GM19238 (cell line): ENCODE measurements around the gene RNF220.

Experiments used
- DNase-seq: peaks from one replicate; pipeline ENCODE4 v3.0.0; 2011; ENCODE audit warnings: low spot score; ENCODE audit not compliant: insufficient read length

RNF220 gene

DNA sequence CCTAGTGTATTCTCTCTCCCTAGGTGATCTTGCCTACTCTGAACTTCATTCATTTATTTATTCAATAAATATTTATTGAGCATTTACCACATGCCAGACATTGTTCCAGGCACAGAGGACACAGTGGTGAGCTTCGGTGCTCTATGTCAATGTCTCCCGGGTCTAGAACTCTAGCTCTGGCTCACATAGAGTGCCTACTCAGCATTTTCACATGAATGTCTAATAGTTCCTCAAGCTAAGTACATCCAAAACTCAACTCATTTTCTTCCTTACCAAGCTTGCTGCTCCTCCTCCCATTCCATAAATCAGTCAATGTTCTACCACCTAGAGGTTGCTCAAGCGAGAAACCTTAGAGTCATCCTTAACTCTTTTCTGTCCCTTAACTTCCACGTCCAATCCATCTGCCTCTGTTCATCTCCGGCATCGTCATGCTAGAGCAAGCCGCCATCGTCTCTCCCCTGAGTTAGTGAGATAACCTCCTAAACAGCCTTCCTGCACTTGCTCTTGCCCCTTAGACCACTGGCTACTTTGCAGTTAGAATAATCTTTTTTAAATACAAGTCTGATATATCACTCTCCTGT lies 201.7 kb downstream of the RNF220 start:
- no peak for DNase-seq

DNA sequence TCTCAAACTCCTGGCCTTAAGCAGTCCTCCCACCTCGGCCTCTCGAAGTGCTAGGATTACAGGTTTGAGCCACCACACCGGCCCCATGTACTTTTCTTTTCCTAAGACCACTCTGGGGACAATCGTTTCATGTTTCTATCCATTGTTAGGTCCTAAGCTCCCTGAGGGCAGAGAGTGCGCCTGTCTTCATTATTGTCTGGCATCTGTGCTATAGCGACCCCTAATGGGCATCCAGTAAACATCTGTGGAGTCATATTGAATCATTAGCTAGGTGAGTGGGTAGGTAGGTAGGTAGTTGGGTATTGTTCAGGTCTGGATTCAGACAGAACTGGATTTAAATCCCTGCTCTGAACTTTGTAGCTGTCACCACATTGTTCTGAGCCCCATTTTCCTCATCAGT lies 203.1 kb downstream of the RNF220 start:
- DNase-seq = no peak

- DNase-seq = no peak
Measured at GRCh38 chr1:44609412-44609767, 204.3 kb downstream of the RNF220 start.

DNA sequence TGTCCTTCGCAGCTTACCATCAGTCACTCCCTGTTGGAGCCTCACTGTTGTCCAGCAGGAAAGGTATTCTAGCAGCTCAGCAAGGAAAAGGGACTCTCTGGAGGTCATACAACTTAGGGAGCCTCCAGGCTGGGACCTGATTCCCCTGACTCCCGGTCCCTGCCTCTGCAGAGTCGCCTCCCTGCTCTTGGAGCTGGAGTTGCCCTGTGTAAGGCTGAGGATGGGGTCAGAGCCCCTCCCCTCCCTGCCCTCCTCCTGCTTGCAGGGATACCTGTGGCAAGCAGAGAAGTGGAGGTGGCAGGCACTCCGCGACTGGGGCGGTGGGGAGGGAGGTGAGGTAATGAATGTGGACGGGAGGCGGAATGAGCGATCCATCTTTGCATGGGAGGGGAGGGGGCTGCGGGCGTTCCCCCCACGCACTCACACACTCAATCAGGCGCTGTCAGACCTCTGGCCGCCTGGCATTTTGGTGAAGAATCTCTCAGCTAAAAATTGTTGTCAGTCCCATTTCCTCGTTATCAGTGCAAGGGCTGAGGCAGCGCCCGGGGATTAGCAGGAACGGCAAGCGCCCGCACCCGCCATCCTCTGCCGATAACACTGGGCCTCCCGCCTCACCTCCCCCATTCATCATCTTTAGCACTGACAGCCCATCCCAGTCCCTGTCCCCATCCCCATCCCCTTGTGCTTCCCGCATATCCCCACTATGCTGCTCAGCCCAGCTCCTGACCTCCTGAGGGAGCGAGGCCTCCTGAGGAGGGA lies 204.9 kb downstream of the RNF220 start:
- no peak for DNase-seq

- no peak for DNase-seq
Measured at GRCh38 chr1:44610527-44611148, 205.6 kb downstream of the RNF220 start.

- no peak for DNase-seq
Measured at GRCh38 chr1:44611419-44611818, 206.4 kb downstream of the RNF220 start.

DNA sequence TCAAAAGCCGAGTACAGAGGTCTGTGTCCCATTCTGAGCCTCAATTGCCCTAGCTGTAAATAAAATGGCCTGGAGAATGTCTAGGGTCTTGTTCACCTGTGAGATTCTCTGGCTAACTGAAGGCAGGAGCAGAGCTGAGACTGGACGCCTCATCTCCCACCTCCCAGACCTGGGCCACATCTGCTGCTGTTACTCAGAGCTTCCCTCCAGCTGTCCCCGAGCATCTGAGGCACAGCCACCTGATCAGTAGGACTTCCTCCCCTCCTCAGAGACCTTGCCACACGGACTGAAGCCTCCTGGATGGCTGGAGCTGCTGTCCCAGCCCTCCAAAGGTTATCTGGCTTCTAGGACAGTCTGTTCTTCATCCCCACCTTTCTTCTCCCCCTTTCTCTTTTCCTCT lies 206.8 kb downstream of the RNF220 start:
- DNase-seq = no peak

GRCh38 chr1:44613941-44614340 lies 208.9 kb downstream of the RNF220 start:
- no peak for DNase-seq

- DNase-seq = no peak
Measured at GRCh38 chr1:44616284-44616990, 211.4 kb downstream of the RNF220 start.

GRCh38 chr1:44616991-44617702 lies 212.1 kb downstream of the RNF220 start:
- no peak for DNase-seq

DNA sequence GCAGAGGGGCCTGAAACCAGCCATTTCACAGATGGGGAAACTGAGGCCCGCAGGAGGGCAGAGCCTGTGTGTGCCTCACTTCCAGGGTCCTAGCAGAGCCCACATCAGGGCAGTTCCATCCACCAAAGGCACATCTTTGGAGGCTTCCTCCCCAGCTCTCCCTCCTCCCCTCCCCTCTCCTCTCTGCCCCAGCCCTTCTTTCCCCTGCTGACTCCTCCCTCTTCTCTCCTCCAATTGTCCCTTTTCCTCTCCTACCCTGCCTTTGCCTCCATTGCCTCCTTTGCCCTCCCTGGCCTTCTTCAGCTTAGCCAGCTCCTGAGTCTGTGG lies 212.6 kb downstream of the RNF220 start:
- no peak for DNase-seq

DNA sequence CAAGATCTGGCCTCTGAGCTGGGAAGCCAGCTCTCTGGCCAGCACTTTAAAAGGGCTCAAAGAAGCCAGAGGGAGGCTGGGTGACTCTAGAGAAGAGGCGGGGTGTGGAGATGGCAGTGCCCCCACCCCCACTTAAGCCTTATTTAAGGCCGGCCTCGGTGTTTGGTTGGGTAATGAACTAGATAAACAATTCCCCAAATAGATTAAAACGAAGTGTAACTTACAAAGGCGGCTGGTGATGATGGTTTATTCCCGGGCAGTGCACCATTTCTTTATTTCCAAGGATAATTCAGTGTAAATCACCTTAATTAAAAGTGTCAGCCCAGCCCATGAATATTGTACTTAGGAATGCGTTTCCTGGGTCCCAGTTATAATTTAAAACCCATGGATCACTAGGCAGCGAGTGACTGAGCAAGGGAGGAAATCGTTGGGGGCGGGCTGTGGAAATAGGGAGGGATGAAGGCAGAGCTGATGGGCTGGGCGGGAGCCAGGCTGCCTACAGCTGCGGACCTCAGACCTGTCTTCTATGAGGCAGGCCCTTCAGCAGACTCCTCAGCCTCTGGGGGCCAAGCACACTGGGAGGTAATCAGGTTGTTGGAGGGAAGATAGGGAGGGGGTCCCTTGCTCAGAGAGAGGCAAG lies 214.3 kb downstream of the RNF220 start:
- no peak for DNase-seq

- DNase-seq = no peak
Measured at GRCh38 chr1:44620072-44620471, 215.0 kb downstream of the RNF220 start.

GRCh38 chr1:44621841-44622286 lies 216.8 kb downstream of the RNF220 start:
- no peak for DNase-seq

DNA sequence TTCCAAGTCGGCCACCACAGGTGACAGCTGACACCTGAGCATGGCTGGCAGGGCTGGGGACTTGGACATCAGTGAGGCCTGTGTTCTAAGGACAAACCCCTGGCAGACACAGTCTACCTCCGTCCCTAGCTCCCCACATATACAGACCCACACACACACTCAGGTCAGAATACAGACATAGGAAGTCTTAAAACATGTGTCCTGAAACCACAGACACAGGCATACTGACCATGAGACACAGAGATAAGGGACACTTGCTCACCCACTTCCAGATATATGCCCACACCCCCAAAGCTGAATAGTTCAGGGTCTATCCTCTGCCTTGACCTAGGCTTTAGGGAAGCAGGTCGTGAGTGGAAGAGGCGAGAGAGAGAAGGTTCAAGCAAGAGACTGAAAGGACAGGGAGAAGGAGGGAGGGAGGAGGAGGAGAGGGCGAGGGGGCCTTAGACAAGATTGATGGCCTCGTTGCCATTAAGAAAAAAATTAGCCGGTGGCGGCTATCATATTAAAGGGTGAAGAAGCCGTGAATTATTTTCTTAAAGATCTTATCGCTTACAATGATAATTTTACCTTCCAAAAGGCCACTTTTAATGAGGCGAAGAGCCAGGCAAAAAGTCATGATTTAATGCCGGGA lies 219.3 kb downstream of the RNF220 start:
- no peak for DNase-seq

DNA sequence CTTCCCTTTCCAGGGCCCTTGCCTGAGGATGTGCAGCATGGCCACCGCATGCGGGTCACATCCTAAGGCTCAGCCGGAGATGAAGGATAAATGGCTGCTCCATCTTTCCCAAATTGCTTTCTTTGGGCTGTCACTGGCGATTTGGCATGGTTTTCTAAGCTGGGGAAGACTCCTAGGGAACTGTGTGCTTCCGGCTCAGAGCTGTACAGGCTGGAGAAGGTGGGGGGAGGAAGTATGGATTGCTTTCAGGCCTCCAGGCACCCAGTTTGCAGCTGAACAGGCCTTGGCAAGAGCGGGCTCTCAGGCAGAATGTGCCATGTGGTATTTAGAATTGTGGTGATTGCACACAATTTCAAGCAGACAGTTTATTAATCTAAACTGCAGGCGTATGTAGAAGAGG lies 220.3 kb downstream of the RNF220 start:
- DNase-seq = no peak

DNA sequence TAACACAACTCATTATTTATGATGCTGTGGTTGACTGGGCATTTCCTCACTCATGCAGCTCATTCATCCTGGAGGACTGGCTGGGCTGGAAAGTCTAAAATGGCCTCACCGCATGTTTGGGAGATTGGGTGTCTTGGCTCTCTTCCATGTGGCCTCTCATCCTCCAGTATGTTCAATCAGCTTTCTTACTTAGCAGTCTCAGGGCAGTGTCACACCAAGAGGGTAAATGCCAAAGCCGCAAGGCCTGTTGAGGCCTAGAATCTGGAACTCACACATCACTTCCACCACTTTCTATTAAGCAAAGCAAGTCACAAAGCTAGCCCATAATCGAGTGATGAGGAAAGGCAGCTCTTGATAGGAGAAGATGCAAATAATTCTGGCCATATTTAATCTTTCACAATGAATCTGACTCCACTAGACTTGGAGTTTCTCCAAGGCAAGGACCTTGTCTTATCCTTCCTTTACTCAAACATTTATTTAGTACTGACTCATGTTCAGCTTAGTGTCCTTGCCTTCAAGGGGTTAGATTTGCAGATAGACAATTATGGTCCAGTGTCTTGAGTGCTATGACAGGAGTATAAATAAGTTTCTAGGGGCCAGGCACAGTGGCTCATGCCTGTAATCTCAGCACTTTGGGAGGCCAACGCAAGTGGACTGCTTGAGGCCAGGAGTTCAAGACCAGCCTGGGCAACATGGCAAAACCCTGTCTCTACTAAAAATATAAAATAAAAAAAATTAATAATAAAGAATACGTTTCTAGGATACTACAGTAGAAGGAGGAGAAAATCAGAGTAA lies 224.1 kb downstream of the RNF220 start:
- no peak for DNase-seq

DNA sequence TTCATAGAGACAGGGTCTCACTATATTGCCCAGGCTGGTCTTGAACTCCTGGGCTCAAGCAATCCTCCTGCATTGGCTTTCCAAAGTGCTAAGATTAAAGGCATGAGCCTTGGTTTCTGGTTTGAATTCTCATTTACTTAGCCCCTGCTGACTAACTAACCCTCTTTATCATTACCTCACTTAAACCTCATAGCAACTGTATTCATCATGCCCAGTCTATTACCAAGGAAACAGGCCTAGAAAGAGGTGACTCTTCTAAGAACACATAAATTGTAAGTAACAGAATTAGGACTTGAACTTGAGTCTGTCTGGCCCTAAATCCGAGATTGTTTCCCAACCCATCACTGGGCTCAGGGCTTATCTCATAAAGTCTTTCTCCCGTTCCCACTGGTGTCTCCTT lies 225.1 kb downstream of the RNF220 start:
- DNase-seq = no peak

DNA sequence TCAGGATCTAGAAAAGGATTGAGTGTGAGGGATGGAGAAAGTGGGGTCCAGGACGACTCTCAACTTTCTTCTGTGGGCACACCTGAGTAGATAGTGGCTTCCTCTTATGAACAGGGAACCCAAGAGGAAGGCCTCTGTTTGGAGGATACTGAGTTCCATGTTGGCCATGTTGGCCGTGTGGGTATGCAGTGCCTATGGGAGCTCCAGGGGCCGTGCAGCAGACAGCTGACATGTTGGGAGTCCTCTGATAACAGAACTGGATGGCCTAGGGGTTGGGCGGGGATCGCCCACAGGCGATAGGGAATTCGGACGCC lies 226.2 kb downstream of the RNF220 start:
- DNase-seq = peak; percentile 23
